ENCODE data around the gene PFKFB2.

DNA sequence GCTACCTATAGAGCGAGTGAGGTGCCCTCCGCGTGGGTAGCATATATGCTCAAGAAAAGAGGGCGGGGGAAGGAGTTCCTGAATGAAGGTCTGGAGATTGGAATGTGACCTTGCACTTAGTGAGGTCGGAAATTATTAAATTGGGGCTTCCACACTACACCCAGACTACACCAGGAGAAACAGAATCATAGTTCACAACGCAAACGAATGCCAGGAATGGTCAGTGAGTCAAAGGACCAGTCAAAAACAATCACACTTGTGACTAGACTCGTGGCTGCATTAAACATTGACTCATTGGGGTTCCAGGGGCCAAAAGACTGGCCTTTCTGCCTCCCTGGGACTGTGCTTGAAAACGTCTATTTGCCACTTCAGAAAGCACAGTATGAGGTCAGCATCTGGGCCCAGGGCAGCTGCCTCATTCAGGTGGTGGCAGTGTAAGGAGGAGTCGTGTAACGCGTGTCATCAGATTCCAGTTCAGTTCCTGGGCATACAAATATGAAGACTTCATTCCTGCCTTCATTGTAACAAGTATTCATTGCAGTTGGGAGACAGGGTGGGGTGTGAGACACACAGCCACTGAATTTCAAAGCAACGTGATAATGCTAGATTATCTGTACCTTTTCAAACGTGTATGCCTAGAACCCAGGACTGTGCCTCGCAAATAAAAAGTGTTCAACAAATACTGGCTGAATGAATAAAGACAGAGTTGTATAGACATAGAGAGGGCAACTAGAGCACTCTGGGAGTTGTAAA lies 1.7 kb upstream of the PFKFB2 start, which contains the start of gene YOD1:
- no peak for TF ChIP-seq CTCF (IDR thresholded peaks at IDR 0.05)
- no peak for TF ChIP-seq EZH2 (IDR thresholded peaks at IDR 0.05; ENCODE audit: borderline replicate concordance, insufficient read depth, low read depth, low read length, poor library complexity, severe bottlenecking)

Measured in B cell (primary cell).